ENCODE measurements around the gene FAM177A1. TPM values are rescaled to one million over a fixed set of nuclear protein-coding genes. Genes with fewer than 3 reads are reported as not detected.
A peak's percentile ranks its signal among the peaks of the same experiment; 100 is the strongest.

FAM177A1 gene
- total and polyA plus RNA-seq, 2 of the 13 experiments (the other 11 are each of a cell fraction or from before 2014, with no cell fraction given): 72.9 to 119 TPM

DNA sequence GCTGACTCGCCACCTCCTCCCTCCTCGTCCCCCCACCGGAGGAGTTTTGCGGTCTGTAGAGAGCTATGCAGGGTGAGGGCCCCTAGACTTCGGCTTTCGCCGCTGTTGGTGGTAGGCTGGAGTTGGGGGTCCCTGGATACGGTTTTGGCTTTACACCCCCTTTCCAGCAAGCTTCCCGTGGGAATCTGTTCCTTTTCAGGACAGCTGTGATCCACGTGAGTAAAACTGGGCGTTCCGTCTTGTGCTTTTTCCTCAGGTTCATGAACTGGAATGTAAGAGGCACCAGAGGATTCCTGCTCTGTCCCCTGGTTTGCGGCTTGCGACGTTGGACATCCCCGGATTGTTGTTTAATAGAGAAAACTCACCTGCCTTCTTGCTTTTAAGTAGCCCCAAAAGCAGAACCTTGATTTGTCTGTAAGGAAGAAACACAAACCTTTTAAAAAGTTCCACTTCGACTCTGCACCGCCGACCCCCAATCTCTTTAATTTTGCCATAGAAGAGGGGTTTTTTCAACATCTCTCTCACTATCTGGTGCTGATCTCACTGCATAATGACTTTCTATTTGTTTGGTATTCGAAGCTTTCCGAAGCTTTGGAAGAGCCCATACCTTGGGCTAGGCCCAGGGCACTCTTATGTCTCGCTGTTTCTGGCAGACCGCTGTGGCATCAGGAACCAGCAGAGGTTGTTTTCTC is 76.8 kb downstream of the FAM177A1 start (continued):
- TF ChIP-seq, protein P1, sequence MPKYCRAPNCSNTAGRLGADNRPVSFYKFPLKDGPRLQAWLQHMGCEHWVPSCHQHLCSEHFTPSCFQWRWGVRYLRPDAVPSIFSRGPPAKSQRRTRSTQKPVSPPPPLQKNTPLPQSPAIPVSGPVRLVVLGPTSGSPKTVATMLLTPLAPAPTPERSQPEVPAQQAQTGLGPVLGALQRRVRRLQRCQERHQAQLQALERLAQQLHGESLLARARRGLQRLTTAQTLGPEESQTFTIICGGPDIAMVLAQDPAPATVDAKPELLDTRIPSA (CRISPR knock-in tag; IDR thresholded peaks at IDR 0.05; ENCODE audit: borderline replicate concordance): no peak
- TF ChIP-seq, protein P2, sequence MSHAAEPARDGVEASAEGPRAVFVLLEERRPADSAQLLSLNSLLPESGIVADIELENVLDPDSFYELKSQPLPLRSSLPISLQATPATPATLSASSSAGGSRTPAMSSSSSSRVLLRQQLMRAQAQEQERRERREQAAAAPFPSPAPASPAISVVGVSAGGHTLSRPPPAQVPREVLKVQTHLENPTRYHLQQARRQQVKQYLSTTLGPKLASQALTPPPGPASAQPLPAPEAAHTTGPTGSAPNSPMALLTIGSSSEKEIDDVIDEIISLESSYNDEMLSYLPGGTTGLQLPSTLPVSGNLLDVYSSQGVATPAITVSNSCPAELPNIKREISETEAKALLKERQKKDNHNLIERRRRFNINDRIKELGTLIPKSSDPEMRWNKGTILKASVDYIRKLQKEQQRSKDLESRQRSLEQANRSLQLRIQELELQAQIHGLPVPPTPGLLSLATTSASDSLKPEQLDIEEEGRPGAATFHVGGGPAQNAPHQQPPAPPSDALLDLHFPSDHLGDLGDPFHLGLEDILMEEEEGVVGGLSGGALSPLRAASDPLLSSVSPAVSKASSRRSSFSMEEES (CRISPR knock-in tag; IDR thresholded peaks at IDR 0.05): no peak
- TF ChIP-seq NFIC (IDR thresholded peaks at IDR 0.05; ENCODE audit: low read length) (no peak), ZNF790 (CRISPR knock-in tag; IDR thresholded peaks at IDR 0.05; ENCODE audit: borderline replicate concordance) (no peak), ZNF17 (CRISPR knock-in tag; IDR thresholded peaks at IDR 0.05) (no peak), CCAR2 (optimal IDR thresholded peaks at IDR 0.05; ENCODE audit: low read depth, low read length) (no peak), ZNF530 (CRISPR knock-in tag; IDR thresholded peaks at IDR 0.05; ENCODE audit: low read depth) (no peak), ZNF550 (CRISPR knock-in tag; IDR thresholded peaks at IDR 0.05; ENCODE audit: borderline replicate concordance) (peak; percentile 89; the same call in 1 of the 2 replicates), ARID2 (CRISPR knock-in tag; IDR thresholded peaks at IDR 0.05; ENCODE audit: borderline replicate concordance) (peak; percentile 89), KDM2A (CRISPR knock-in tag; IDR thresholded peaks at IDR 0.05; ENCODE audit: borderline replicate concordance, low read depth) (peak; percentile 82; the same call in 1 of the 2 replicates), ZNF766 (CRISPR knock-in tag; IDR thresholded peaks at IDR 0.05; ENCODE audit: borderline replicate concordance) (no peak), ZNF20 (CRISPR knock-in tag; IDR thresholded peaks at IDR 0.05) (peak; percentile 34; the same call in 1 of the 2 replicates), ZNF263 (CRISPR knock-in tag; IDR thresholded peaks at IDR 0.05) (no peak), NKX3-1 (CRISPR knock-in tag; IDR thresholded peaks at IDR 0.05) (no peak), ZNF138 (CRISPR knock-in tag; IDR thresholded peaks at IDR 0.05; ENCODE audit: low read depth) (peak; percentile 23; the same call in 1 of the 2 replicates)
- TF ChIP-seq, protein P3, sequence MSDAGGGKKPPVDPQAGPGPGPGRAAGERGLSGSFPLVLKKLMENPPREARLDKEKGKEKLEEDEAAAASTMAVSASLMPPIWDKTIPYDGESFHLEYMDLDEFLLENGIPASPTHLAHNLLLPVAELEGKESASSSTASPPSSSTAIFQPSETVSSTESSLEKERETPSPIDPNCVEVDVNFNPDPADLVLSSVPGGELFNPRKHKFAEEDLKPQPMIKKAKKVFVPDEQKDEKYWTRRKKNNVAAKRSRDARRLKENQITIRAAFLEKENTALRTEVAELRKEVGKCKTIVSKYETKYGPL (CRISPR knock-in tag; IDR thresholded peaks at IDR 0.05): no peak
- TF ChIP-seq, protein P4, sequence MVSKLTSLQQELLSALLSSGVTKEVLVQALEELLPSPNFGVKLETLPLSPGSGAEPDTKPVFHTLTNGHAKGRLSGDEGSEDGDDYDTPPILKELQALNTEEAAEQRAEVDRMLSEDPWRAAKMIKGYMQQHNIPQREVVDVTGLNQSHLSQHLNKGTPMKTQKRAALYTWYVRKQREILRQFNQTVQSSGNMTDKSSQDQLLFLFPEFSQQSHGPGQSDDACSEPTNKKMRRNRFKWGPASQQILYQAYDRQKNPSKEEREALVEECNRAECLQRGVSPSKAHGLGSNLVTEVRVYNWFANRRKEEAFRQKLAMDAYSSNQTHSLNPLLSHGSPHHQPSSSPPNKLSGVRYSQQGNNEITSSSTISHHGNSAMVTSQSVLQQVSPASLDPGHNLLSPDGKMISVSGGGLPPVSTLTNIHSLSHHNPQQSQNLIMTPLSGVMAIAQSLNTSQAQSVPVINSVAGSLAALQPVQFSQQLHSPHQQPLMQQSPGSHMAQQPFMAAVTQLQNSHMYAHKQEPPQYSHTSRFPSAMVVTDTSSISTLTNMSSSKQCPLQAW (CRISPR knock-in tag; IDR thresholded peaks at IDR 0.05): peak; percentile 21; the same call in 1 of the 2 replicates
- TF ChIP-seq, protein P5, sequence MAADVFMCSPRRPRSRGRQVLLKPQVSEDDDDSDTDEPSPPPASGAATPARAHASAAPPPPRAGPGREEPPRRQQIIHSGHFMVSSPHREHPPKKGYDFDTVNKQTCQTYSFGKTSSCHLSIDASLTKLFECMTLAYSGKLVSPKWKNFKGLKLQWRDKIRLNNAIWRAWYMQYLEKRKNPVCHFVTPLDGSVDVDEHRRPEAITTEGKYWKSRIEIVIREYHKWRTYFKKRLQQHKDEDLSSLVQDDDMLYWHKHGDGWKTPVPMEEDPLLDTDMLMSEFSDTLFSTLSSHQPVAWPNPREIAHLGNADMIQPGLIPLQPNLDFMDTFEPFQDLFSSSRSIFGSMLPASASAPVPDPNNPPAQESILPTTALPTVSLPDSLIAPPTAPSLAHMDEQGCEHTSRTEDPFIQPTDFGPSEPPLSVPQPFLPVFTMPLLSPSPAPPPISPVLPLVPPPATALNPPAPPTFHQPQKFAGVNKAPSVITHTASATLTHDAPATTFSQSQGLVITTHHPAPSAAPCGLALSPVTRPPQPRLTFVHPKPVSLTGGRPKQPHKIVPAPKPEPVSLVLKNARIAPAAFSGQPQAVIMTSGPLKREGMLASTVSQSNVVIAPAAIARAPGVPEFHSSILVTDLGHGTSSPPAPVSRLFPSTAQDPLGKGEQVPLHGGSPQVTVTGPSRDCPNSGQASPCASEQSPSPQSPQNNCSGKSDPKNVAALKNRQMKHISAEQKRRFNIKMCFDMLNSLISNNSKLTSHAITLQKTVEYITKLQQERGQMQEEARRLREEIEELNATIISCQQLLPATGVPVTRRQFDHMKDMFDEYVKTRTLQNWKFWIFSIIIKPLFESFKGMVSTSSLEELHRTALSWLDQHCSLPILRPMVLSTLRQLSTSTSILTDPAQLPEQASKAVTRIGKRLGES (CRISPR knock-in tag; IDR thresholded peaks at IDR 0.05; ENCODE audit: borderline replicate concordance): no peak
- TF ChIP-seq, protein P6, sequence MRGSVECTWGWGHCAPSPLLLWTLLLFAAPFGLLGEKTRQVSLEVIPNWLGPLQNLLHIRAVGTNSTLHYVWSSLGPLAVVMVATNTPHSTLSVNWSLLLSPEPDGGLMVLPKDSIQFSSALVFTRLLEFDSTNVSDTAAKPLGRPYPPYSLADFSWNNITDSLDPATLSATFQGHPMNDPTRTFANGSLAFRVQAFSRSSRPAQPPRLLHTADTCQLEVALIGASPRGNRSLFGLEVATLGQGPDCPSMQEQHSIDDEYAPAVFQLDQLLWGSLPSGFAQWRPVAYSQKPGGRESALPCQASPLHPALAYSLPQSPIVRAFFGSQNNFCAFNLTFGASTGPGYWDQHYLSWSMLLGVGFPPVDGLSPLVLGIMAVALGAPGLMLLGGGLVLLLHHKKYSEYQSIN (CRISPR knock-in tag; IDR thresholded peaks at IDR 0.05; ENCODE audit: borderline replicate concordance): no peak
